ENCODE measurements around the gene HIP1.
A peak's percentile ranks its signal among the peaks of the same experiment; 100 is the strongest.
"Not testable (repeated sequence)": the region's sequence is repeated elsewhere in the genome, so short reads cannot be mapped to it uniquely, and the experiment has no call there.

HIP1 gene

DNA sequence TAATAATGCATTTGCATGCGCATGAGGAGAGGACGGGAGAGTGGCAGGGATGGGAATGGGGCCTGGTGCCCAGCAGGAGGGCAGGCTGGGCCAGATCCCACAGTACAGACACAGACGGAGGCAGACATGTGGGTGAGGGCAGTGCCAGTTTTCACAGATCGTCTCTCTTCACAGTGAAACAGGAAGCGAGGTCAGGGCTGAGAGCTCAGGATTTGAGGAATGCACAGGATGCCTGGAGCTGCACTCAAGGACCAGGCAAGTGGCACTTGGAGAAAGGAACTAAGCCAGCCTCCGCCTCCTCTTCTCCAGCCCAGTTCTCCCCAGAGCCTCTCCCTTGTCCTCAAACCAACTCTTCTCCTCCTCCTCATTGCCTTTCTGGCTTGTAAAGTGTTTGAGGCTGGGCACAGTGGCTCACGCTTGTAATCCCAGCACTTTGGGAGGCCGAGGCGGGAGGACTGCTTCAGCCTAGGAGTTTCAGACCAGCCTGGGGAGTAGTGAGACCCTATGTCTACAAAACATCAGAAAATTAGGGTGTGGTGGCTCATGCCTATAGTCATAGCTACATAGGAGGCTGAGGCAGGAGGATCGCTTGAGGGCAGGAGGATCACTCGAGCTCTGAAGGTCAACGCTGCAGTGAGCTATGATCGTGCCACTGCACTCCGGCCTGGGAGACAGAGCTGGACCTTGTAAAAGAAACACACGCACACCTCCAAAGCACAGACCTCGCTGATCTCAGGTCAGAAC lies 115.2 kb downstream of the HIP1 start:
- Histone ChIP-seq H3K9me3 (ENCODE audit: control insufficient read depth, insufficient read depth, low read length) (no peaks in the 10 kb centered on the region), H3K4me1 (ENCODE audit: control insufficient read depth, insufficient read depth, low read length) (peaks cover 4% of the 10 kb centered on the region; the same call in 1 of the 2 replicates), H3K27ac (ENCODE audit: low read depth, low read length) (peak overlapping the region; percentile 63), H3K9ac (ENCODE audit: low read depth, low read length) (no peak overlapping the region), H3K36me3 (ENCODE audit: control insufficient read depth, insufficient read depth, low read length) (peaks cover 44% of the 10 kb centered on the region), H3K4me3 (ENCODE audit: low read depth, low read length) (no peak overlapping the region), H3K27me3 (ENCODE audit: control insufficient read depth, insufficient read depth, low read length) (no peaks in the 10 kb centered on the region)

DNA sequence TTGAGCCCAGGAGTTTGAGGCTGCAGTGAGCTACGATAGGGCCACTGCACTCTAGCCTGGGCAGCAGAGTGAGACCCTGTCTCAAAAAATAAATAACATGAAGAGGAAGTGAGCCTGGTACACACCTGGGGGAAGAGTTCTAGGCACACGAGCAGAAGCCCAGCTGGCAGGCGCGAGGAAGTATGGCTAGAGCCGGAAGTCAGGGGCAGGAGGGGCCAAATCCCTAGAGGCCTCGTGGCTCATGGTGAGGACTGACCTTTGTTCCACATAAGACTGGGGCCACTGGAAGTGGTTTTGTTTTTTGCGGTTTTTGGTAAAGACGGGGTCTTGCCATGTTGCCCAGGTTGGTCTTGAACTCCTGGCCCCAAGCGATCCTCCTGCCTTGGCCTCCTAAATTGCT lies 117.6 kb downstream of the HIP1 start:
- H3K36me3 ChIP-seq (ENCODE audit: control insufficient read depth, insufficient read depth, low read length), result peaks cover 35% of the 10 kb centered on the region
- no peak overlapping the region for H3K4me3 ChIP-seq (ENCODE audit: low read depth, low read length)
- peaks cover 4% of the 10 kb centered on the region; the same call in 1 of the 2 replicates for H3K4me1 ChIP-seq (ENCODE audit: control insufficient read depth, insufficient read depth, low read length)
- H3K9me3 ChIP-seq (ENCODE audit: control insufficient read depth, insufficient read depth, low read length), result no peaks in the 10 kb centered on the region
- H3K27me3 ChIP-seq (ENCODE audit: control insufficient read depth, insufficient read depth, low read length), result no peaks in the 10 kb centered on the region
- no peak overlapping the region for H3K27ac ChIP-seq (ENCODE audit: low read depth, low read length)
- no peak overlapping the region for H3K9ac ChIP-seq (ENCODE audit: low read depth, low read length)

DNA sequence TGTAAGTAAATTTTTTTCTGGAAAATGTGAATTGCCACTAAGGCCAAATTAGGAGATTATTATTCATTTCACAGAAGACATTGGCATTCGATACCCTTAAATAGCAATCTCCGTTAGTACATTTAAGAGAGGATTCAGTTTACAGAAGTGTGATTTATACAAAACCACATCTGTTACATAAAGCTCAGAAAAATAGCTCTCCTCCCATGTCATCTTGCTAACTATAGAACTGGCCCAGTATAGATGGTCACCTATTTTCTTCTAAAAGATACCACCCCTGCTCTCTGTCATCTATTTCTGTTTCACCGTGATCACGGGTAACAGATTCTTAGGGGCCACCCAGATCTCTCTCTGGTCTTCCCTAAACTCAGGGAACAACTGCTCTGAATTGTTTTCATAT lies 119.1 kb downstream of the HIP1 start:
- no peak overlapping the region for H3K27ac ChIP-seq (ENCODE audit: low read depth, low read length)
- H3K9ac ChIP-seq (ENCODE audit: low read depth, low read length), result no peak overlapping the region
- H3K27me3 ChIP-seq (ENCODE audit: control insufficient read depth, insufficient read depth, low read length), result no peaks in the 10 kb centered on the region
- peaks cover 4% of the 10 kb centered on the region; the same call in 1 of the 2 replicates for H3K4me1 ChIP-seq (ENCODE audit: control insufficient read depth, insufficient read depth, low read length)
- H3K4me3 ChIP-seq (ENCODE audit: low read depth, low read length), result no peak overlapping the region
- no peaks in the 10 kb centered on the region for H3K9me3 ChIP-seq (ENCODE audit: control insufficient read depth, insufficient read depth, low read length)
- peaks cover 35% of the 10 kb centered on the region for H3K36me3 ChIP-seq (ENCODE audit: control insufficient read depth, insufficient read depth, low read length)

DNA sequence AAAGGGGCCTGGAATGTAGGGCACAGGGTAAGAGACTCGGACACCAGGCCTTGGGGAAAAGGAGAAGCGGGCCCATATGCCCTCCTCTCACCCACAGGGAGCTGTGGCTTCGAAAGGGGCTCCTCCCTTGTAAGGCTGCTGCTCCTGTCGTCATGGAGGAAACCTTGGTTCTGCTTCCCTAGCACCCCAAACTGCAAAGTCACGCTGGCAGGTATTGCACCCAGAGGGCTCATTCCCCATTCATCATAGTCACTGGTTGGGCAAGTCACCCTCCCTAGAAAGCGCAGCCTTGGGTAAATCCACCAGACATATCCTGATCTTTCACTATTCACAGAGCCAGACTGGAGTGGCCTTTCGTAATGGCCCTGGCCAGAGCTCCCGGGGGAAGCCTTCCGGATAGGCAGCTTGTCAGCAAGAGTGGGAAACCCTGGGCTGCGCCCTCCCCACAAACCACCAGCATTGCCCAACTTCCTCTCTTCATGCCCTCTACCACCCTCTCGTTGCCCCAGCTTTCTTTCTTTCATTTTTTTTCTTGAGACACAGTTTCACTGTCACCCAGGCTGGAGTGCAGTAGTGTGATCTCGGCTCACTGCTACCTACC lies 121.0 kb downstream of the HIP1 start:
- Histone ChIP-seq H3K9me3 (ENCODE audit: control insufficient read depth, insufficient read depth, low read length) (no peaks in the 10 kb centered on the region), H3K4me1 (ENCODE audit: control insufficient read depth, insufficient read depth, low read length) (no peaks in the 10 kb centered on the region), H3K9ac (ENCODE audit: low read depth, low read length) (no peak overlapping the region), H3K27ac (ENCODE audit: low read depth, low read length) (no peak overlapping the region), H3K36me3 (ENCODE audit: control insufficient read depth, insufficient read depth, low read length) (peaks cover 27% of the 10 kb centered on the region), H3K4me3 (ENCODE audit: low read depth, low read length) (no peak overlapping the region), H3K27me3 (ENCODE audit: control insufficient read depth, insufficient read depth, low read length) (no peaks in the 10 kb centered on the region)

DNA sequence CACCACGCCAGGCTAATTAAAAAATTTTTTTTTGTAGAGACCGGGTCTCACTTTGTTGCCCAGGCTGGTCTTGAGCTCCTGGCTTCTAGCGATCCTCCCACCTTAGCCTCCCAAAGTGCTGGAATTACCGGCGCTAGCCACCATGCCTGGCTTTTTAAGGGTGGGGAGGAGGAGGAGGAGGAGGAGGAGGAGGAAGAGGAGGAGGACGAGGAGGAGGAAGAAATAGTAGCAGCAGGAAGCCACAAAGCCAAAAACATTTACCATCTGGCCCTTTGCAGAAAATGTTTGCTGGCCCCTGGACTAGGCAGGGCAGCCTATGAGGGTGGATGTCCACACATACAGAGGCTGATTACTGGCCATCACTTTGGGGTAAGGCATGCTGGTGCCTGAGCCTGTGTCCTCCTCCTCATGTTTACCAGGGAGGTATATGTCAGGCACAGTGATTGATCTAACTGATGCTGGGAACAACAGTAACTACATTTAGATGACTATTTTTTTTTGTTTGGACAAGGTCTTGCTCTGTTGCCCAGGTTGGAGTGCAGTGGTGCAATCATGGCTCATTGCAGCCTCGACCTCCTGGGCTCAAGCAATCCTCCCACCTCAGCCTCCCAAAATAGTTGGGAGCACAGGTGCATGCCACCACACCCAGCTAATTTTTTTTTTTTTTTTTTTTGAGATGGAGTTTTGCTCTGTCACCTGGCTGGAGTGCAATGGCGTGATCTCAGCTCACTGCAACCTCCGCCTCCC lies 122.1 kb downstream of the HIP1 start:
- H3K9me3 ChIP-seq (ENCODE audit: control insufficient read depth, insufficient read depth, low read length), result no peaks in the 10 kb centered on the region
- peaks cover 4% of the 10 kb centered on the region for H3K4me1 ChIP-seq (ENCODE audit: control insufficient read depth, insufficient read depth, low read length)
- peaks cover 24% of the 10 kb centered on the region for H3K36me3 ChIP-seq (ENCODE audit: control insufficient read depth, insufficient read depth, low read length)
- no peak overlapping the region for H3K9ac ChIP-seq (ENCODE audit: low read depth, low read length)
- no peak overlapping the region for H3K27ac ChIP-seq (ENCODE audit: low read depth, low read length)
- no peak overlapping the region for H3K4me3 ChIP-seq (ENCODE audit: low read depth, low read length)
- H3K27me3 ChIP-seq (ENCODE audit: control insufficient read depth, insufficient read depth, low read length), result no peaks in the 10 kb centered on the region

DNA sequence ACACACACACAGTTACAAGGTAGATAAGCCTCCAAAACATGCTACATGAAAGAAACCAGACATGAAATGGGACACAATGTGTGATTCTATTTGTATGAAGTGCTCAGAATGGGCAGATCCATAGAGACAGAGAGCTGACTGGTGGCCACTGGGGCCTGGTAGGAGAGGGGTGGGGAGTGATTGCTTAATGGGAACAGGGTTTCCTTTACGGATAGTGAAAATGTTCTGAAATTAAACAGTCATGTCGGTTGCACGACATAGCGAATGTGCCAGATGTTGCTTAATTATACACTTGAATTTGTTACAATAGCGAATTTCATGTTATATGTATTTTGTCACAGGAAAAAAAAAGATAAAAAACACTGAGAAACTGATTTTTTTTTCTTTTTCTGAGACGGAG lies 124.3 kb downstream of the HIP1 start:
- 0 out of 2 replicates have a peak, but pooled peaks cover 13% of the 10 kb centered on the region for H3K36me3 ChIP-seq (ENCODE audit: control insufficient read depth, insufficient read depth, low read length)
- no peak overlapping the region for H3K27ac ChIP-seq (ENCODE audit: low read depth, low read length)
- H3K9me3 ChIP-seq (ENCODE audit: control insufficient read depth, insufficient read depth, low read length), result no peaks in the 10 kb centered on the region
- no peak overlapping the region for H3K4me3 ChIP-seq (ENCODE audit: low read depth, low read length)
- no peaks in the 10 kb centered on the region for H3K27me3 ChIP-seq (ENCODE audit: control insufficient read depth, insufficient read depth, low read length)
- H3K9ac ChIP-seq (ENCODE audit: low read depth, low read length), result no peak overlapping the region
- H3K4me1 ChIP-seq (ENCODE audit: control insufficient read depth, insufficient read depth, low read length), result peaks cover 6% of the 10 kb centered on the region

DNA sequence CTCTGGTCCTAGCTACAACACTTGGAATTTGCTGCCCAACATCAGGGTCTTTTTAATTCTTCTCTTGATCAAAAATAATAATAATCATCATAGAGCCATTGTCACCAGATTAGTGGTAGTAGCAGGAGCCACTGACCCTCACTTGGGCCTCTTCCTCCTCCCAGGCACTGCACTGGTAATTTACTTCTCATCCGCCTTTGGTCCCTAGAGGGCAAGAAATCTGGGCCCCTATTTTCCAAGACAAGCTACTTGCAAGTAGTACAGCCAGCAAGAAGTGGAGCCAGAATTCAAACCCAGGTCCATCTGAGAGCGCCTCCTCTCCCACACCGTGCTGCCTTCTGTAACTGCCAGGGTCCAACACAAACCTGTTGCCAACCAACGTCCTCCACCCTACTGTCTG lies 125.4 kb downstream of the HIP1 start:
- H3K4me1 ChIP-seq (ENCODE audit: control insufficient read depth, insufficient read depth, low read length), result peaks cover 6% of the 10 kb centered on the region
- no peaks in the 10 kb centered on the region for H3K9me3 ChIP-seq (ENCODE audit: control insufficient read depth, insufficient read depth, low read length)

DNA sequence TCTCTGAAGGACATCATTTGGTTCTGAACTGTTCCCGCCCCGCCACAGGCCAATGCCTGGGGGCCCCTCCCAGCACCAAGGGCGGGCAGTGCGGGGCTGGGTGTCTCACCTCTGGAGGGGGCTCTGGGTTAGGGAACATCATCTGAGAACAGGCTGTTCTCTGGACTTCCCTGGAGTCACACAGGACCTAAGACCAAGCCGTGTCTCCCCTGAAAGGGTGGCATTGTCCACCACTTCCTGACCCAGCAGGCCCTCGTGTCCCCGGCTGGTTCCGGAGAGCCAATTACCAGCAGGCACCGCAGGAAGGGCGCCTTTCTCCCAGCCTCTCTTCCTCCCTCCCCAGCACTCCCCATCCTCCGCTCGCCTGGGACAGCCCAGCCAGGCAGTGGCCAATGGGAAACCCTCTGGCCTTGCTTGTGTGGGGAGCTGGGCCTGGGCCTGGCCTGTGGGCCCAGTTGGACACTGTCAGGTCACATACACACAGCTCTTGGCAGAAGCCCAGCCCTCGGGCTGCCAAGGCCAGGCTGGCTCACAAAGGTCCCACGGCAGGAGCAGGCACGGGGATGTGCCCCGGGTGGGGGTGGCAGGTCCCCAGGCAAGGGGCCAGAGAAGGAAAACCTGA lies 127.1 kb downstream of the HIP1 start:
- H3K27me3 ChIP-seq (ENCODE audit: control insufficient read depth, insufficient read depth, low read length), result no peaks in the 10 kb centered on the region
- no peak overlapping the region; the same call in 1 of the 2 replicates for H3K9ac ChIP-seq (ENCODE audit: low read depth, low read length)
- no peaks in the 10 kb centered on the region for H3K9me3 ChIP-seq (ENCODE audit: control insufficient read depth, insufficient read depth, low read length)
- no peak overlapping the region for H3K4me3 ChIP-seq (ENCODE audit: low read depth, low read length)
- H3K4me1 ChIP-seq (ENCODE audit: control insufficient read depth, insufficient read depth, low read length), result peaks cover 6% of the 10 kb centered on the region
- H3K36me3 ChIP-seq (ENCODE audit: control insufficient read depth, insufficient read depth, low read length), result peaks cover 7% of the 10 kb centered on the region; the same call in 1 of the 2 replicates
- H3K27ac ChIP-seq (ENCODE audit: low read depth, low read length), result peak overlapping the region; percentile 50

More for the DNA sequence above, 125.4 kb downstream of the HIP1 start:
- Histone ChIP-seq H3K36me3 (ENCODE audit: control insufficient read depth, insufficient read depth, low read length) (0 out of 2 replicates have a peak, but pooled peaks cover 13% of the 10 kb centered on the region), H3K27me3 (ENCODE audit: control insufficient read depth, insufficient read depth, low read length) (no peaks in the 10 kb centered on the region), H3K4me3 (ENCODE audit: low read depth, low read length) (no peak overlapping the region), H3K27ac (ENCODE audit: low read depth, low read length) (no peak overlapping the region), H3K9ac (ENCODE audit: low read depth, low read length) (no peak overlapping the region)

DNA sequence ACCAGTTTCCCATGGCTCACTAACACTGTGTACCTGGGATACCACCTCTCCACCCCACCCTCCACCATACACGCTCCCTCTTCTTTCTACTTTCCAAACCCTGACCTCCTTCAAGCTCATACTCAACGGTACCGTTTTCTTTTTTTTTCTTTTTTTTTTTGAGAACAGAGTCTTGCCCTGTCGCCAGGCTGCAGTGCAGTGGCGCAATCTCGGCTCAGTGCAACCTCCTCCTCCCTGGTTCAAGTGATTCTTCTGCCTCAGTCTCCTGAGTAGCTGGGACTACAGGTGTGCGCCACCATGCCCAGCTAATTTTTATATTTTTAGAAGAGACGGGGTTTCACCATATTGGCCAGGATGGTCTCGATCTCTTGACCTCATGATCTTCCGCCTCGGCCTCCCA lies 129.3 kb downstream of the HIP1 start:
- H3K4me1 ChIP-seq (ENCODE audit: control insufficient read depth, insufficient read depth, low read length); H3K9me3 ChIP-seq (ENCODE audit: control insufficient read depth, insufficient read depth, low read length); H3K27ac ChIP-seq (ENCODE audit: low read depth, low read length); H3K4me3 ChIP-seq (ENCODE audit: low read depth, low read length); H3K36me3 ChIP-seq (ENCODE audit: control insufficient read depth, insufficient read depth, low read length); H3K27me3 ChIP-seq (ENCODE audit: control insufficient read depth, insufficient read depth, low read length); H3K9ac ChIP-seq (ENCODE audit: low read depth, low read length): not testable (repeated sequence)

DNA sequence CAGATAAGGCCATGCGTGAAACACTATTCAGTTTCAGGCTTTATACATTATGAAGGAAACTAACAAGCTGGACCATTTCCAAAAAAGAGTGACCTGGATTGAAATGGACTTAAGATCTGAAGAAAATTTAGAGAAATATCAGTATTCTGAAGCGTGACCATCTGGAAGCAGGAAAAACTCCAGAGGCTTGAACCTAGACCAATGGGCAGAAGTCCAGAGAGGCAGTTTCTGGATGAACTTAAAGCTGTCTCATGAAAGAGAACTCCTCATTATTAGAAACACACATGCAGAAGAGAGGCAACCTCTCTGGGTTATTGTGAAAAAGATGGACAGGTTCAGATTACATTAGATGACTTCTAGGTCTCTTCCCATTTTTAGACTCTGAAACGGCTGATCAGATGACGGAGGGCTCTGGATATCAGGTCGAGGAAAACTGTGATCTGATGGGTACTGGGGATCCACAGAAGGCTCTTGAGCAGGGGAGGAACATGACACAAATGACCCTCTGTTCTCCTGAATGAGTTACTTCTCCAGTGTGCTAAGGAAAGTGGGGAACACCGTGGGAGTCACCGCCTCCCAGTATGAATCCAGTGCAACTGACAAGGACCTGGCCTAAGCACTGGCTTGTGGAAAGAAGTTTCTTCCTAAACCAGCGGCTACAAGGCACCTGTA lies 130.2 kb downstream of the HIP1 start:
- Histone ChIP-seq H3K9me3 (ENCODE audit: control insufficient read depth, insufficient read depth, low read length) (no peaks in the 10 kb centered on the region), H3K27ac (ENCODE audit: low read depth, low read length) (no peak overlapping the region), H3K9ac (ENCODE audit: low read depth, low read length) (no peak overlapping the region), H3K36me3 (ENCODE audit: control insufficient read depth, insufficient read depth, low read length) (peaks cover 5% of the 10 kb centered on the region), H3K27me3 (ENCODE audit: control insufficient read depth, insufficient read depth, low read length) (no peaks in the 10 kb centered on the region), H3K4me1 (ENCODE audit: control insufficient read depth, insufficient read depth, low read length) (peaks cover 6% of the 10 kb centered on the region), H3K4me3 (ENCODE audit: low read depth, low read length) (no peak overlapping the region)
